ENCODE results near the gene STARD13.

- TF ChIP-seq, protein P1, sequence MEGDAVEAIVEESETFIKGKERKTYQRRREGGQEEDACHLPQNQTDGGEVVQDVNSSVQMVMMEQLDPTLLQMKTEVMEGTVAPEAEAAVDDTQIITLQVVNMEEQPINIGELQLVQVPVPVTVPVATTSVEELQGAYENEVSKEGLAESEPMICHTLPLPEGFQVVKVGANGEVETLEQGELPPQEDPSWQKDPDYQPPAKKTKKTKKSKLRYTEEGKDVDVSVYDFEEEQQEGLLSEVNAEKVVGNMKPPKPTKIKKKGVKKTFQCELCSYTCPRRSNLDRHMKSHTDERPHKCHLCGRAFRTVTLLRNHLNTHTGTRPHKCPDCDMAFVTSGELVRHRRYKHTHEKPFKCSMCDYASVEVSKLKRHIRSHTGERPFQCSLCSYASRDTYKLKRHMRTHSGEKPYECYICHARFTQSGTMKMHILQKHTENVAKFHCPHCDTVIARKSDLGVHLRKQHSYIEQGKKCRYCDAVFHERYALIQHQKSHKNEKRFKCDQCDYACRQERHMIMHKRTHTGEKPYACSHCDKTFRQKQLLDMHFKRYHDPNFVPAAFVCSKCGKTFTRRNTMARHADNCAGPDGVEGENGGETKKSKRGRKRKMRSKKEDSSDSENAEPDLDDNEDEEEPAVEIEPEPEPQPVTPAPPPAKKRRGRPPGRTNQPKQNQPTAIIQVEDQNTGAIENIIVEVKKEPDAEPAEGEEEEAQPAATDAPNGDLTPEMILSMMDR (IDR thresholded peaks at IDR 0.05; ENCODE audit: low read depth, low read length, missing input control) = no peak
- TF ChIP-seq, protein P2, sequence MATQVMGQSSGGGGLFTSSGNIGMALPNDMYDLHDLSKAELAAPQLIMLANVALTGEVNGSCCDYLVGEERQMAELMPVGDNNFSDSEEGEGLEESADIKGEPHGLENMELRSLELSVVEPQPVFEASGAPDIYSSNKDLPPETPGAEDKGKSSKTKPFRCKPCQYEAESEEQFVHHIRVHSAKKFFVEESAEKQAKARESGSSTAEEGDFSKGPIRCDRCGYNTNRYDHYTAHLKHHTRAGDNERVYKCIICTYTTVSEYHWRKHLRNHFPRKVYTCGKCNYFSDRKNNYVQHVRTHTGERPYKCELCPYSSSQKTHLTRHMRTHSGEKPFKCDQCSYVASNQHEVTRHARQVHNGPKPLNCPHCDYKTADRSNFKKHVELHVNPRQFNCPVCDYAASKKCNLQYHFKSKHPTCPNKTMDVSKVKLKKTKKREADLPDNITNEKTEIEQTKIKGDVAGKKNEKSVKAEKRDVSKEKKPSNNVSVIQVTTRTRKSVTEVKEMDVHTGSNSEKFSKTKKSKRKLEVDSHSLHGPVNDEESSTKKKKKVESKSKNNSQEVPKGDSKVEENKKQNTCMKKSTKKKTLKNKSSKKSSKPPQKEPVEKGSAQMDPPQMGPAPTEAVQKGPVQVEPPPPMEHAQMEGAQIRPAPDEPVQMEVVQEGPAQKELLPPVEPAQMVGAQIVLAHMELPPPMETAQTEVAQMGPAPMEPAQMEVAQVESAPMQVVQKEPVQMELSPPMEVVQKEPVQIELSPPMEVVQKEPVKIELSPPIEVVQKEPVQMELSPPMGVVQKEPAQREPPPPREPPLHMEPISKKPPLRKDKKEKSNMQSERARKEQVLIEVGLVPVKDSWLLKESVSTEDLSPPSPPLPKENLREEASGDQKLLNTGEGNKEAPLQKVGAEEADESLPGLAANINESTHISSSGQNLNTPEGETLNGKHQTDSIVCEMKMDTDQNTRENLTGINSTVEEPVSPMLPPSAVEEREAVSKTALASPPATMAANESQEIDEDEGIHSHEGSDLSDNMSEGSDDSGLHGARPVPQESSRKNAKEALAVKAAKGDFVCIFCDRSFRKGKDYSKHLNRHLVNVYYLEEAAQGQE (IDR thresholded peaks at IDR 0.05) = no peak
- TF ChIP-seq, protein P3, sequence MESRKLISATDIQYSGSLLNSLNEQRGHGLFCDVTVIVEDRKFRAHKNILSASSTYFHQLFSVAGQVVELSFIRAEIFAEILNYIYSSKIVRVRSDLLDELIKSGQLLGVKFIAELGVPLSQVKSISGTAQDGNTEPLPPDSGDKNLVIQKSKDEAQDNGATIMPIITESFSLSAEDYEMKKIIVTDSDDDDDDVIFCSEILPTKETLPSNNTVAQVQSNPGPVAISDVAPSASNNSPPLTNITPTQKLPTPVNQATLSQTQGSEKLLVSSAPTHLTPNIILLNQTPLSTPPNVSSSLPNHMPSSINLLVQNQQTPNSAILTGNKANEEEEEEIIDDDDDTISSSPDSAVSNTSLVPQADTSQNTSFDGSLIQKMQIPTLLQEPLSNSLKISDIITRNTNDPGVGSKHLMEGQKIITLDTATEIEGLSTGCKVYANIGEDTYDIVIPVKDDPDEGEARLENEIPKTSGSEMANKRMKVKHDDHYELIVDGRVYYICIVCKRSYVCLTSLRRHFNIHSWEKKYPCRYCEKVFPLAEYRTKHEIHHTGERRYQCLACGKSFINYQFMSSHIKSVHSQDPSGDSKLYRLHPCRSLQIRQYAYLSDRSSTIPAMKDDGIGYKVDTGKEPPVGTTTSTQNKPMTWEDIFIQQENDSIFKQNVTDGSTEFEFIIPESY (IDR thresholded peaks at IDR 0.05) = no peak
- TF ChIP-seq SP1 (IDR thresholded peaks at IDR 0.05) (no peak), EGR1 (IDR thresholded peaks at IDR 0.05; ENCODE audit: low read depth in 2 of 2) (no peak), TAF1 (conservative IDR thresholded peaks at IDR 0.05) (no peak), FOXA1 (IDR thresholded peaks at IDR 0.05) (no peak)
These were observed 36.9 kb upstream of the STARD13 start for GRCh38 chr13:33322543-33322809.

Data from liver (tissue), 3 donors.